Keratinocyte (primary cell): ENCODE measurements around the gene ZNF804A.

Experiments used
- CTCF ChIP-seq, 3 experiments: IDR thresholded peaks in 1 of 3; conservative IDR thresholded peaks in 1 of 3; optimal IDR thresholded peaks in 1 of 3; 2 replicates in 2 of 3; 3 replicates in 1 of 3; pipeline versions ENCODE3 to v1.5.1; 2011; ENCODE audit warnings: low read length in 3 of 3, mild to moderate bottlenecking in 3 of 3, moderate library complexity in 2 of 3, control low read depth in 1 of 3, inconsistent platforms in 1 of 3; ENCODE audit not compliant: insufficient read depth in 2 of 3; ENCODE audit errors: extremely low read depth in 1 of 3
- EZH2 ChIP-seq: IDR thresholded peaks from one replicate; pipeline ENCODE4 v1.6.1; 2012; ENCODE audit warnings: inconsistent platforms, mild to moderate bottlenecking, low read length, moderate library complexity

- TF ChIP-seq CTCF (optimal IDR thresholded peaks at IDR 0.05 in 1 of 3, IDR thresholded peaks at IDR 0.05 in 1 of 3, conservative IDR thresholded peaks at IDR 0.05 in 1 of 3; ENCODE audit: extremely low read depth in 1 of 3, insufficient read depth in 2 of 3, low read length in 3 of 3) (no peak), EZH2 (no peak)
These were observed 217.5 kb downstream of the ZNF804A start for GRCh38 chr2:184815824-184816223.
